ENCODE data around the gene SDE2. TPM values are rescaled to one million over a fixed set of nuclear protein-coding genes. Genes with fewer than 3 reads are reported as not detected.

The SDE2 gene
- total and polyA plus RNA-seq, 2 of the 4 experiments (the other 2 are of a cell fraction): 8.5 to 14.7 TPM

GRCh38 chr1:226021401-226021800 is 22.3 kb upstream of the SDE2 start:
- POLR2A ChIA-PET (ENCODE audit: unreplicated experiment): no interaction called here
- H4K8ac ChIP-seq (ENCODE audit: low read depth in 2 of 2, low read length in 2 of 2): no peak overlapping the region
- H3K4ac ChIP-seq (ENCODE audit: low read depth, low read length): no peak overlapping the region
- ATAC-seq (ENCODE audit: low read depth): no peak
- no TSS peak for BruUV-seq (replicated peaks)
- no peak overlapping the region for H4K91ac ChIP-seq (ENCODE audit: insufficient read depth, low read depth, low read length)
- no peak overlapping the region for H2BK20ac ChIP-seq (ENCODE audit: low read depth, low read length)
- H2AFZ ChIP-seq (replicated peaks; ENCODE audit: low read length, poor library complexity): no peak overlapping the region
- H3K27me3 ChIP-seq (ENCODE audit: control insufficient read depth, insufficient read depth, low read length): peaks cover 10% of the 10 kb centered on the region
- no peak overlapping the region for H3K23ac ChIP-seq (ENCODE audit: low read depth, low read length)
- H3K9me3 ChIP-seq (ENCODE audit: control insufficient read depth, insufficient read depth, low read length): no peaks in the 10 kb centered on the region
- no peaks in the 10 kb centered on the region for H3K79me1 ChIP-seq (ENCODE audit: low read depth in 1 of 2, low read length in 2 of 2)
- no peak overlapping the region for H3K4me2 ChIP-seq (ENCODE audit: low read depth, low read length)
- in situ Hi-C loops (cut with MboI; ENCODE audit: low sequenced_read_pairs): no loop called here
- H3K4me3 ChIP-seq (ENCODE audit: insufficient read depth, low read depth, low read length): no peak overlapping the region
- DNase-seq: no peak
- no peak overlapping the region for H2BK15ac ChIP-seq (ENCODE audit: low read depth, low read length)
- no peak overlapping the region for H3K9ac ChIP-seq (ENCODE audit: low read depth, low read length)
- H2BK5ac ChIP-seq (ENCODE audit: low read depth, low read length, poor library complexity, severe bottlenecking): no peak overlapping the region
- no peaks in the 10 kb centered on the region for H3K9me1 ChIP-seq (ENCODE audit: insufficient read depth, low read length)
- intact Hi-C loops (cut with micrococcal nuclease): no loop called here
- H4K5ac ChIP-seq (ENCODE audit: low read depth, low read length): no peak overlapping the region
- H4K20me1 ChIP-seq (ENCODE audit: insufficient read depth, low read length): no peaks in the 10 kb centered on the region
- H2AK9ac ChIP-seq (replicated peaks; ENCODE audit: low read depth, low read length, poor library complexity): no peak overlapping the region
- CTCF ChIA-PET: no interaction called here
- H2AK5ac ChIP-seq (ENCODE audit: low read depth, low read length): no peak overlapping the region
- H3K27ac ChIP-seq (ENCODE audit: insufficient read depth, low read length): no peak overlapping the region
- H2BK120ac ChIP-seq (ENCODE audit: low read depth, low read length): no peak overlapping the region
- dilution Hi-C loops (cut with HindIII; ENCODE audit: low sequenced_read_pairs, unreplicated experiment): no loop called here
- H3K36me3 ChIP-seq (ENCODE audit: control insufficient read depth, insufficient read depth, low read length): no peaks in the 10 kb centered on the region
- WGBS, 2 experiments (ENCODE audit: extremely low coverage in 2 of 2, insufficient read length in 1 of 2): no CpG with 5 or more reads among the region's 3 CpGs
- H3K4me1 ChIP-seq (ENCODE audit: control insufficient read depth, insufficient read depth, low read length): no peaks in the 10 kb centered on the region
- H3K14ac ChIP-seq (replicated peaks; ENCODE audit: low read depth, low read length): no peak overlapping the region
- TF ChIP-seq RCOR1 (IDR thresholded peaks at IDR 0.05; ENCODE audit: insufficient replicate concordance, low read length) (no peak), MAFK (IDR thresholded peaks at IDR 0.05; ENCODE audit: low read depth, low read length) (no peak), CTCF (conservative IDR thresholded peaks at IDR 0.05; ENCODE audit: low read depth, low read length) (no peak), FOS (IDR thresholded peaks at IDR 0.05; ENCODE audit: low read depth, low read length) (no peak), ELK1 (IDR thresholded peaks at IDR 0.05; ENCODE audit: borderline replicate concordance, low read depth, low read length) (no peak), SMC3 (IDR thresholded peaks at IDR 0.05; ENCODE audit: low read depth, low read length) (no peak), USF2 (IDR thresholded peaks at IDR 0.05; ENCODE audit: low read depth, low read length) (no peak), MAZ (IDR thresholded peaks at IDR 0.05; ENCODE audit: borderline replicate concordance, low read depth, low read length) (no peak), MXI1 (IDR thresholded peaks at IDR 0.05; ENCODE audit: borderline replicate concordance, low read depth, low read length) (no peak), RFX5 (IDR thresholded peaks at IDR 0.05; ENCODE audit: low read depth, low read length) (no peak), BHLHE40 (IDR thresholded peaks at IDR 0.05; ENCODE audit: low read depth, low read length) (no peak)
- no peak overlapping the region for H3K18ac ChIP-seq (ENCODE audit: low read depth, low read length)
- no peak overlapping the region for H3K56ac ChIP-seq (ENCODE audit: extremely low read depth, insufficient read depth, low read length)

All from IMR-90 (cell line).